Bronchial epithelial cell (primary cell): ENCODE measurements around the gene IL15RA. TPM values are rescaled to one million over a fixed set of nuclear protein-coding genes. Genes with fewer than 3 reads are reported as not detected.

Experiments used
- DNase-seq: peaks from one replicate; pipeline ENCODE4 v3.0.0-alpha.2; 2010; ENCODE audit warnings: low read depth
- FAIRE-seq: peaks from 2 replicates; lab custom pipeline; 2011; peaks lifted over from hg19 to GRCh38; lab: Jason Lieb, UNC
- H3K27me3 ChIP-seq: 2 replicates; pipeline ENCODE4 v1.5.1; 2011; ENCODE audit warnings: low read length; ENCODE audit not compliant: control insufficient read depth, insufficient read depth
- H3K36me3 ChIP-seq: 2 replicates; pipeline ENCODE4 v1.5.1; 2011; ENCODE audit warnings: low read length; ENCODE audit not compliant: control insufficient read depth, insufficient read depth
- H3K4me3 ChIP-seq: 2 replicates; pipeline ENCODE4 v1.5.1; 2011; ENCODE audit warnings: mild to moderate bottlenecking, low read depth, low read length, control low read depth
- CTCF ChIP-seq: IDR thresholded peaks from 2 replicates; pipeline ENCODE4 v1.5.1; 2011; ENCODE audit warnings: mild to moderate bottlenecking, moderate library complexity, low read length, control low read depth, inconsistent platforms; ENCODE audit not compliant: insufficient read depth, severe bottlenecking
- total RNA-seq: library from RNA; depleted of rRNA; stranded (reverse); fragments of >200 nt; gene quantifications from 2 replicates; pipeline ENCODE4 v1.2.1, GENCODE V29; 2014

The IL15RA gene
- total RNA-seq, 1 donor from 2014 or later: 0.79 TPM

GRCh38 chr10:5942001-5942400 is 35.3 kb downstream of the IL15RA start:
- no peak for TF ChIP-seq CTCF
- DNase-seq (no peak), FAIRE-seq (no peak)
- Histone ChIP-seq H3K4me3 (no peak overlapping the region), H3K27me3 (no peaks in the 10 kb centered on the region), H3K36me3 (peaks cover 3% of the 10 kb centered on the region)

GRCh38 chr10:5941579-5941978 is 35.8 kb downstream of the IL15RA start:
- Histone ChIP-seq H3K27me3 (no peaks in the 10 kb centered on the region), H3K4me3 (no peak overlapping the region), H3K36me3 (peaks cover 6% of the 10 kb centered on the region)
- FAIRE-seq (no peak), DNase-seq (no peak)
- TF ChIP-seq CTCF: no peak

GRCh38 chr10:5940807-5941218 is 36.5 kb downstream of the IL15RA start:
- peaks cover 9% of the 10 kb centered on the region for H3K36me3 ChIP-seq
- DNase-seq (no peak), FAIRE-seq (no peak)
- no peak overlapping the region for H3K4me3 ChIP-seq
- no peaks in the 10 kb centered on the region for H3K27me3 ChIP-seq
- no peak for TF ChIP-seq CTCF

GRCh38 chr10:5938291-5938690 is 39.1 kb downstream of the IL15RA start:
- TF ChIP-seq CTCF: no peak
- no peaks in the 10 kb centered on the region for H3K27me3 ChIP-seq
- FAIRE-seq (no peak), DNase-seq (no peak)
- H3K4me3 ChIP-seq: no peak overlapping the region
- peaks cover 10% of the 10 kb centered on the region for H3K36me3 ChIP-seq

GRCh38 chr10:5937016-5937415 is 40.3 kb downstream of the IL15RA start:
- H3K27me3 ChIP-seq: no peaks in the 10 kb centered on the region
- no peak for TF ChIP-seq CTCF
- H3K36me3 ChIP-seq: peaks cover 13% of the 10 kb centered on the region
- no peak overlapping the region for H3K4me3 ChIP-seq
- DNase-seq: no peak
- no peak for FAIRE-seq

- no peak for TF ChIP-seq CTCF
- H3K27me3 ChIP-seq: no peaks in the 10 kb centered on the region
- DNase-seq (no peak), FAIRE-seq (peak; percentile 73)
- no peak overlapping the region for H3K4me3 ChIP-seq
- peaks cover 13% of the 10 kb centered on the region for H3K36me3 ChIP-seq
Measured at GRCh38 chr10:5935628-5936027, 41.7 kb downstream of the IL15RA start.
